A549 (cell line): Measurements from ENCODE around the gene RAB3IL1. TPM values are rescaled to one million over a fixed set of nuclear protein-coding genes. Genes with fewer than 3 reads are reported as not detected.

Source experiments
- ATAC-seq, 2 experiments: fragments of 200-7000 bp in 1 of 2; fragments of >200 bp in 1 of 2; cut with Nextera tagmentation in 1 of 2; cut with Tn5 transposase in 1 of 2; 3 replicates each; pipeline versions ENCODE4 v1.8.0 to v1.9.1; 2018 to 2020; ENCODE audit warnings: mild to moderate bottlenecking in 1 of 2, moderate library complexity in 1 of 2
- CTCF ChIA-PET: fragments of 300-600 bp; sonication (Branson Sonifier 250); formaldehyde crosslinking; extraction: SDS; loops from one replicate; lab custom pipeline; 2021; ENCODE audit warnings: antibody characterized with exemption, inconsistent platforms; lab: Yijun Ruan, JAX
- POLR2A ChIA-PET: fragments of 350-600 bp; formaldehyde crosslinking; extraction: SDS; loops from one replicate; lab custom pipeline; 2021; ENCODE audit warnings: antibody characterized with exemption, inconsistent platforms; lab: Yijun Ruan, JAX
- DNase-seq, 2 experiments: peaks; one replicate each; pipeline versions ENCODE4 v3.0.0 to v3.0.0-alpha.2; 2011 to 2016; ENCODE audit warnings: low read depth in 1 of 2, low spot score in 1 of 2
- FAIRE-seq: peaks from 2 replicates; lab custom pipeline; 2011; peaks lifted over from hg19 to GRCh38; lab: Jason Lieb, UNC
- H3K27ac ChIP-seq, 2 experiments: fragments of >200 bp; sonication (Bioruptor Twin); formaldehyde crosslinking; 3 replicates each; pipeline ENCODE4 v1.5.1; 2016 to 2017
- H3K4me1 ChIP-seq: fragments of >200 bp; sonication (Bioruptor Twin); formaldehyde crosslinking; 3 replicates; pipeline ENCODE4 v1.6.1; 2016
- H3K4me2 ChIP-seq: fragments of >200 bp; sonication (Bioruptor Twin); formaldehyde crosslinking; 3 replicates; pipeline ENCODE4 v1.6.1; 2016
- H3K4me3 ChIP-seq: fragments of >200 bp; sonication (Bioruptor Twin); formaldehyde crosslinking; 3 replicates; pipeline ENCODE4 v1.5.1; 2016
- H3K9me3 ChIP-seq: fragments of >200 bp; sonication (Bioruptor Twin); formaldehyde crosslinking; 3 replicates; pipeline ENCODE4 v1.6.1; 2016
- ATOH8 ChIP-seq: fragments of 250-450 bp; sonication (Bioruptor Pico); IDR thresholded peaks from 2 replicates; pipeline ENCODE4 v1.5.0; 2020; ENCODE audit warnings: low read depth, mild to moderate bottlenecking, moderate library complexity
- CBX2 ChIP-seq: fragments of 200-600 bp; sonication (generic); IDR thresholded peaks from 2 replicates; pipeline ENCODE4 v1.6.1; 2016; ENCODE audit warnings: low read depth, mild to moderate bottlenecking, borderline replicate concordance
- EHMT2 ChIP-seq: fragments of 200-600 bp; sonication (generic); IDR thresholded peaks from 2 replicates; pipeline ENCODE4 v1.6.1; 2016; ENCODE audit warnings: antibody characterized with exemption, low read depth, mild to moderate bottlenecking, moderate library complexity
- EP300 ChIP-seq, 2 experiments: fragments of >200 bp; sonication (Bioruptor Twin); formaldehyde crosslinking; IDR thresholded peaks; 2 replicates in 1 of 2; 3 replicates in 1 of 2; pipeline ENCODE4 v1.6.1; 2016 to 2017
- FOSL2 ChIP-seq, 2 experiments: fragments of 450-650 bp in 1 of 2; fragments of >200 bp in 1 of 2; sonication (Bioruptor Twin) in 1 of 2; formaldehyde crosslinking; IDR thresholded peaks; 2 replicates each; pipeline versions ENCODE4 v1.5.0 to v1.6.1; 2016 to 2020; ENCODE audit warnings: mild to moderate bottlenecking in 1 of 2, moderate library complexity in 1 of 2
- HDAC2 ChIP-seq: fragments of 200-600 bp; sonication (generic); IDR thresholded peaks from 2 replicates; pipeline ENCODE4 v1.6.1; 2016
- HES2 ChIP-seq: fragments of >200 bp; sonication (Bioruptor Twin); formaldehyde crosslinking; IDR thresholded peaks from 2 replicates; pipeline ENCODE4 v1.6.1; 2016
- HEYL ChIP-seq: fragments of 250-450 bp; sonication (Bioruptor Pico); IDR thresholded peaks from 2 replicates; pipeline ENCODE4 v1.8.0; 2021; ENCODE audit warnings: mild to moderate bottlenecking, moderate library complexity
- HOXA7 ChIP-seq: fragments of 250-450 bp; sonication (Bioruptor Pico); IDR thresholded peaks from 2 replicates; pipeline ENCODE4 v1.5.0; 2020; ENCODE audit warnings: mild to moderate bottlenecking, moderate library complexity
- JUN ChIP-seq, 2 experiments: fragments of >200 bp; sonication (Bioruptor Twin); formaldehyde crosslinking; IDR thresholded peaks; 2 replicates in 1 of 2; 3 replicates in 1 of 2; pipeline ENCODE4 v1.6.1; 2016 to 2017
- JUNB ChIP-seq: fragments of >200 bp; sonication (Bioruptor Twin); formaldehyde crosslinking; IDR thresholded peaks from 2 replicates; pipeline ENCODE4 v1.6.1; 2016
- KDM1A ChIP-seq: fragments of 200-600 bp; sonication (generic); IDR thresholded peaks from 2 replicates; pipeline ENCODE4 v1.6.1; 2016; ENCODE audit warnings: low read depth, mild to moderate bottlenecking
- MAZ ChIP-seq: fragments of 150-350 bp; IDR thresholded peaks from 2 replicates; pipeline ENCODE4 v1.6.1; 2014; ENCODE audit warnings: antibody characterized with exemption, low read depth, low read length, borderline replicate concordance
- NPAS2 ChIP-seq: fragments of 250-450 bp; sonication (Bioruptor Pico); IDR thresholded peaks from 2 replicates; pipeline ENCODE4 v1.8.0; 2022; ENCODE audit warnings: mild to moderate bottlenecking, moderate library complexity, borderline replicate concordance
- PHF8 ChIP-seq: fragments of 200-600 bp; sonication (generic); IDR thresholded peaks from 2 replicates; pipeline ENCODE4 v1.6.1; 2016; ENCODE audit warnings: low read depth, mild to moderate bottlenecking, antibody characterized with exemption, moderate library complexity, borderline replicate concordance
- POLR2A ChIP-seq: IDR thresholded peaks from 2 replicates; pipeline ENCODE4 v1.6.1; 2012; ENCODE audit warnings: mild to moderate bottlenecking, low read length
- POLR2AphosphoS2 ChIP-seq: conservative IDR thresholded peaks from 2 replicates; pipeline ENCODE4 v1.6.1; 2012; ENCODE audit warnings: low read length, improper control_type of control experiment, inconsistent platforms
- RAD21 ChIP-seq, 2 experiments: fragments of >200 bp in 1 of 2; sonication (Bioruptor Twin) in 1 of 2; formaldehyde crosslinking in 1 of 2; IDR thresholded peaks in 1 of 2; conservative IDR thresholded peaks in 1 of 2; 2 replicates in 1 of 2; 3 replicates in 1 of 2; pipeline ENCODE4 v1.6.1; 2012 to 2018; ENCODE audit warnings: inconsistent platforms in 1 of 2
- RARB ChIP-seq: fragments of 250-450 bp; sonication (Bioruptor Pico); IDR thresholded peaks from 2 replicates; pipeline ENCODE4 v1.8.0; 2021; ENCODE audit warnings: mild to moderate bottlenecking, moderate library complexity
- RNF2 ChIP-seq: fragments of 200-600 bp; sonication (generic); IDR thresholded peaks from 2 replicates; pipeline ENCODE4 v1.6.1; 2016; ENCODE audit warnings: low read depth, mild to moderate bottlenecking, antibody characterized with exemption, moderate library complexity, borderline replicate concordance
- SMC3 ChIP-seq: fragments of >200 bp; sonication (Bioruptor Twin); formaldehyde crosslinking; IDR thresholded peaks from 3 replicates; pipeline ENCODE4 v1.6.1; 2018; ENCODE audit warnings: inconsistent platforms
- ZNF302 ChIP-seq: fragments of 250-450 bp; sonication (Bioruptor Pico); IDR thresholded peaks from 2 replicates; pipeline ENCODE4 v1.9.0; 2021; ENCODE audit warnings: inconsistent platforms, mild to moderate bottlenecking, moderate library complexity
- WGBS: methylation state at CpG from one replicate; pipeline ENCODE4 v1.1.6; 2017; ENCODE audit errors: missing lambda C conversion rate; 5-methylcytosine and 5-hydroxymethylcytosine counted together
- polyA plus RNA-seq, 4 experiments: library from polyadenylated mRNA; depleted of rRNA in 3 of 4; stranded (reverse); fragments of >200 nt; fragmentation: RNase III in 1 of 4; extraction: RNeasy Plus Mini Kit Qiagen cat#74134 plus additional on column Dnase treatment in 1 of 4; gene quantifications; 2 replicates in 3 of 4; 3 replicates in 1 of 4; pipeline ENCODE4 v1.2.3, GENCODE V29; 2011 to 2017
- TF ChIP-seq, protein P1 (sequence below): fragments of >200 bp; sonication (Bioruptor Twin); formaldehyde crosslinking; IDR thresholded peaks from 3 replicates; pipeline ENCODE4 v1.5.1; 2016
- TF ChIP-seq, protein P2 (sequence below): fragments of 200-600 bp; sonication (generic); IDR thresholded peaks from 2 replicates; pipeline ENCODE4 v1.6.1; 2016; ENCODE audit warnings: antibody characterized with exemption, mild to moderate bottlenecking, moderate library complexity
- TF ChIP-seq, protein P3 (sequence below): IDR thresholded peaks from 2 replicates; pipeline ENCODE4 v1.6.1; 2012

RAB3IL1 gene
- polyA plus RNA-seq, 2 of the 4 experiments (the other 2 are of a cell fraction), result 5.8 to 6.2 TPM

DNA sequence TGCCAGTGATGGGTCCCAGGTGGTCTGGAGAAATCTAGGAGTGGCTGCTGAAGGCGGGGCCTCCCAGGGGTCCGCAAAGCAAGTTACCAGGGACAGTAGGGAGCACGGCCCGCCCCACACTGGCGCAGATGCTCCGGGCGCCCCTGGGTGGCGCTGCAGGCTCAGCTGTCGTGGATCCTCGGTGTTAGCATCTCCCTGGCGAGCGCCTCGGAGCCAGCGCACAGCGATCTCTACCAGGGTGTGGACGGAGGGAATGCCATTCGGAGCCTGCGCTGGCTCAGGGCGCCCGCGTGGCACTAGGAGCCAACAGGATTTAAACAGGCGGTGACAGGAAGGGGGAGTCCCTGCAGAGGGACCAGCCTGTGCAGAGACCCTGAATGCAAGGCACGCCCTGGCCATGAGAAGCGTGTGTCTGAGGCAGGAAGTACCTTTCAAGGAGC, 46.2 kb downstream of the RAB3IL1 start:
- WGBS, result 39% methylated on average over 2 of the region's 24 CpGs
- H3K4me1 ChIP-seq, result peaks cover 31% of the 10 kb centered on the region
- DNase-seq, result peak; percentile 82 to 91
- H3K4me2 ChIP-seq, result peak overlapping the region; percentile 80
- ATAC-seq, result peak; percentile 80 to 93
- FAIRE-seq, result no peak
- H3K9me3 ChIP-seq, result no peaks in the 10 kb centered on the region
- ChIA-PET POLR2A (interaction anchor here (1.4 kb wide), 1 partner anchor 211 kb away, joined by 5 read pairs; no protein-coding TSS in a partner anchor), CTCF (interaction anchor here (0.6 to 14.3 kb wide), 30 partner anchors 9 to 421 kb away, joined by 3 to 220 read pairs (median 4); partner anchors contain the start of genes BEST1, FADS1, FADS2 and FADS3)
- H3K4me3 ChIP-seq, result no peak overlapping the region
- TF ChIP-seq POLR2AphosphoS2 (no peak), FOSL2 (IDR thresholded peaks at IDR 0.05) (no peak), FOSL2 (CRISPR knock-in tag; IDR thresholded peaks at IDR 0.05) (no peak), HES2 (no peak), POLR2A (no peak), ATOH8 (CRISPR knock-in tag) (no peak), RARB (CRISPR knock-in tag) (no peak), EP300 (IDR thresholded peaks at IDR 0.05) (no peak), EHMT2 (no peak), MAZ (0 out of 2 replicates have a peak, but pooled peaks have one; percentile 78), RNF2 (no peak), KDM1A (no peak), PHF8 (no peak), ZNF302 (CRISPR knock-in tag) (no peak), HEYL (CRISPR knock-in tag) (no peak), NPAS2 (CRISPR knock-in tag) (no peak), HDAC2 (no peak), JUNB (no peak), JUN (IDR thresholded peaks at IDR 0.05) (no peak), CBX2 (no peak), SMC3 (peak; percentile 92), HOXA7 (CRISPR knock-in tag) (no peak), RAD21 (conservative IDR thresholded peaks at IDR 0.05 in 1 of 2, IDR thresholded peaks at IDR 0.05 in 1 of 2) (peak; percentile 95 to 97)
- TF ChIP-seq, protein P1, sequence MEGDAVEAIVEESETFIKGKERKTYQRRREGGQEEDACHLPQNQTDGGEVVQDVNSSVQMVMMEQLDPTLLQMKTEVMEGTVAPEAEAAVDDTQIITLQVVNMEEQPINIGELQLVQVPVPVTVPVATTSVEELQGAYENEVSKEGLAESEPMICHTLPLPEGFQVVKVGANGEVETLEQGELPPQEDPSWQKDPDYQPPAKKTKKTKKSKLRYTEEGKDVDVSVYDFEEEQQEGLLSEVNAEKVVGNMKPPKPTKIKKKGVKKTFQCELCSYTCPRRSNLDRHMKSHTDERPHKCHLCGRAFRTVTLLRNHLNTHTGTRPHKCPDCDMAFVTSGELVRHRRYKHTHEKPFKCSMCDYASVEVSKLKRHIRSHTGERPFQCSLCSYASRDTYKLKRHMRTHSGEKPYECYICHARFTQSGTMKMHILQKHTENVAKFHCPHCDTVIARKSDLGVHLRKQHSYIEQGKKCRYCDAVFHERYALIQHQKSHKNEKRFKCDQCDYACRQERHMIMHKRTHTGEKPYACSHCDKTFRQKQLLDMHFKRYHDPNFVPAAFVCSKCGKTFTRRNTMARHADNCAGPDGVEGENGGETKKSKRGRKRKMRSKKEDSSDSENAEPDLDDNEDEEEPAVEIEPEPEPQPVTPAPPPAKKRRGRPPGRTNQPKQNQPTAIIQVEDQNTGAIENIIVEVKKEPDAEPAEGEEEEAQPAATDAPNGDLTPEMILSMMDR, result peak; percentile 95
- TF ChIP-seq, protein P2, sequence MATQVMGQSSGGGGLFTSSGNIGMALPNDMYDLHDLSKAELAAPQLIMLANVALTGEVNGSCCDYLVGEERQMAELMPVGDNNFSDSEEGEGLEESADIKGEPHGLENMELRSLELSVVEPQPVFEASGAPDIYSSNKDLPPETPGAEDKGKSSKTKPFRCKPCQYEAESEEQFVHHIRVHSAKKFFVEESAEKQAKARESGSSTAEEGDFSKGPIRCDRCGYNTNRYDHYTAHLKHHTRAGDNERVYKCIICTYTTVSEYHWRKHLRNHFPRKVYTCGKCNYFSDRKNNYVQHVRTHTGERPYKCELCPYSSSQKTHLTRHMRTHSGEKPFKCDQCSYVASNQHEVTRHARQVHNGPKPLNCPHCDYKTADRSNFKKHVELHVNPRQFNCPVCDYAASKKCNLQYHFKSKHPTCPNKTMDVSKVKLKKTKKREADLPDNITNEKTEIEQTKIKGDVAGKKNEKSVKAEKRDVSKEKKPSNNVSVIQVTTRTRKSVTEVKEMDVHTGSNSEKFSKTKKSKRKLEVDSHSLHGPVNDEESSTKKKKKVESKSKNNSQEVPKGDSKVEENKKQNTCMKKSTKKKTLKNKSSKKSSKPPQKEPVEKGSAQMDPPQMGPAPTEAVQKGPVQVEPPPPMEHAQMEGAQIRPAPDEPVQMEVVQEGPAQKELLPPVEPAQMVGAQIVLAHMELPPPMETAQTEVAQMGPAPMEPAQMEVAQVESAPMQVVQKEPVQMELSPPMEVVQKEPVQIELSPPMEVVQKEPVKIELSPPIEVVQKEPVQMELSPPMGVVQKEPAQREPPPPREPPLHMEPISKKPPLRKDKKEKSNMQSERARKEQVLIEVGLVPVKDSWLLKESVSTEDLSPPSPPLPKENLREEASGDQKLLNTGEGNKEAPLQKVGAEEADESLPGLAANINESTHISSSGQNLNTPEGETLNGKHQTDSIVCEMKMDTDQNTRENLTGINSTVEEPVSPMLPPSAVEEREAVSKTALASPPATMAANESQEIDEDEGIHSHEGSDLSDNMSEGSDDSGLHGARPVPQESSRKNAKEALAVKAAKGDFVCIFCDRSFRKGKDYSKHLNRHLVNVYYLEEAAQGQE, result no peak
- TF ChIP-seq, protein P3, sequence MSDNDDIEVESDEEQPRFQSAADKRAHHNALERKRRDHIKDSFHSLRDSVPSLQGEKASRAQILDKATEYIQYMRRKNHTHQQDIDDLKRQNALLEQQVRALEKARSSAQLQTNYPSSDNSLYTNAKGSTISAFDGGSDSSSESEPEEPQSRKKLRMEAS, result peak; percentile 52; the same call in 1 of the 2 replicates
- peak overlapping the region; percentile 47 to 52; a peak in 5 of 6 replicates for H3K27ac ChIP-seq
